HG03575 (cell line): ENCODE data around the gene MGAT5B.

Experiments used
- ATAC-seq: cut with Tn5 transposase; IDR thresholded peaks from one replicate; pipeline ENCODE4 v1.9.1; 2021; ENCODE audit not compliant: unreplicated experiment, insufficient number of reproducible peaks, low FRiP score; ENCODE audit errors: extremely low read depth

MGAT5B gene

GRCh38 chr17:76983075-76983775 lies 115.0 kb downstream of the MGAT5B start:
- ATAC-seq = no peak

GRCh38 chr17:76986365-76986764 lies 118.2 kb downstream of the MGAT5B start:
- ATAC-seq = no peak

- no peak for ATAC-seq
These were observed 119.4 kb downstream of the MGAT5B start for GRCh38 chr17:76987486-76988093.

- no peak for ATAC-seq
These were observed 120.6 kb downstream of the MGAT5B start for GRCh38 chr17:76988796-76989195.

GRCh38 chr17:76989519-76989918 lies 121.3 kb downstream of the MGAT5B start:
- ATAC-seq = no peak

- ATAC-seq = no peak
These were observed 124.7 kb downstream of the MGAT5B start for GRCh38 chr17:76992891-76993290.

- ATAC-seq = no peak
These were observed 125.4 kb downstream of the MGAT5B start for GRCh38 chr17:76993651-76994050.

- ATAC-seq = no peak
These were observed 126.0 kb downstream of the MGAT5B start for GRCh38 chr17:76994237-76994637.

- ATAC-seq = no peak
These were observed 127.3 kb downstream of the MGAT5B start for GRCh38 chr17:76995387-76996105.

- ATAC-seq = no peak
These were observed 128.8 kb downstream of the MGAT5B start for GRCh38 chr17:76996741-76997694.

GRCh38 chr17:76997981-76998531 lies 129.9 kb downstream of the MGAT5B start:
- ATAC-seq = no peak

- no peak for ATAC-seq
These were observed 130.6 kb downstream of the MGAT5B start for GRCh38 chr17:76998839-76999238.
